Placental pericyte (primary cell): Measurements from ENCODE around the gene PRKCB. TPM values are rescaled to one million over a fixed set of nuclear protein-coding genes. Genes with fewer than 3 reads are reported as not detected.

Experiments used
- small RNA-seq: library from RNA; depleted of rRNA; stranded (forward); fragments of <200 nt; gene quantifications from one replicate; pipeline ENCODE3, GENCODE V24; 2012; ENCODE audit warnings: low replicate concordance
- total RNA-seq: library from RNA; depleted of rRNA; stranded (reverse); fragments of >200 nt; gene quantifications from 2 replicates; pipeline ENCODE4 v1.2.3, GENCODE V29; 2012

PRKCB gene
- total RNA-seq = not detected in 2 replicates

DNA sequence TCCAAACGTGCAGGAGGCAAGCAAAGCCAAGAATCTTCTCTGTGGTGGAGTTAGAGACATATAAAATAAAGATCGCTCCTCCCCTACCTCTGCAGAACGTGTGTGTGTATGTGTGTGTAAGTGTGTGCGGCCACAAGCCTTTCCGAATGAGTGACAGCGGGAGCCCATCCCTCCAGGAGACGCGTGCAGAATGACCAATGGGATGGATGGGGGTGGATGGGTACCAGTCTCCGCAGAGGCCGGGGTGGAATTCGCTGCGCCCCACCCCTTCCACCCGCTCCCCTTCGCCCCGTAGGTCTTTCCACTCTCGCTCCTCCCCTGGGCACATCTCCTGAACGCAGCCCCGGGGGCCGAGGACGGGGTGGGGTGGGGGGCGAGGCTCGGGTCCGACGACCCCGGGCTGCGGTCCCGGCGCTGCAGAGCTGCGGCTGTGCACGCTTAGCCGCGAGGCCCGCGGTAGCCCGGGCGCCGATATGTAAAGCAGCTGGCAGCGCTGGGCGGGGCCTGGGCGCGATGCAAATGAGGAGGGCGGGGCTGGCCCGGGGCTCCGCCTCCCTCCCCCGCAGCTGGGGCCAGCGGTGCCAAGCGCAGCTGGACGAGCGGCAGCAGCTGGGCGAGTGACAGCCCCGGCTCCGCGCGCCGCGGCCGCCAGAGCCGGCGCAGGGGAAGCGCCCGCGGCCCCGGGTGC is at the start of gene PRKCB:
Gene PRKCB, plus strand, starts transcription at position 594 of the 688 bp plus-strand sequence.

DNA sequence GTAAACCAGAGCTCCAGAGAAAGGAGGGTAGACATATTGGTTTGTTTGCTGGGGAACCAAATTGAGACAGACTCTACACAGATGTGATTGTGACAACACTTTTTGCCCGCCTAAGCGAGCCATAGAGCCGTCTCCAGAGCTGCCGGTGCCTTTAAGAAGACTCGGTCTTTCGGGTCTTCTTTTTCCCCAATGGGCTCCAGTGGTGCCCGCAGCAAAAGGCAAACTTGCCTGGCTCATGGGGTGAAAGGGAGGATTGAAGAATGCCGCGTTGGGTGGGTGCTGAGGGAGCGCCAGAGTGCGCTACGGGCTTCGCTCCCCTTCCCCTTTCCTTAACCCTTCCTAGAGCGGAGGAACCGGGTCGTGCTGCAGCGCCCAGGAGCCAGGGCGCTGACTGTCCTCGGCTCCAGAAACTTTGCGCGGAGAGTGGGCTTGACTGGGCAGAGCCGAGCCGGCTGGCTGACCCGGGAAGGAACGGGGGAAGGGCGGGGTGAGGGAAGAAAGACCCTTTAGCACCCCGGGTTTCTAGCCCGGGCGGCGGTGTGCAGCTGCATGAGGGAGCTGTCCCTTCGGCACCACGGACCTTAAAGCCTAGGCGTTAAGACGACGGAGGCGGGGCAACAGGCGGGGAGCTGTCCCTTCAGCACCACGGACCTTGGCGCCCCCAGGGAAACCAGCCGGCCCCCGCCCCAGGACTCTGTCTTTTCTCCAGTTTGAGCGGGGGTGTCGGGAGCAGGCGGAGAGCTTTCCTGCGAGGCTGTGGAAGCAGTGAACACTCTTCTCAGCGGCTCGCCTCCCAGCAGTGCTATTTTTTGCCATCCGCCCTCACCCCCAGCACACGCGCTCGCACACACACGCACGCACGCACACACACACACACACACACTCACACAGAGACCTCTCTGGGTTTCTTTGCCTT is 419.9 kb downstream of the PRKCB start, which contains the start of gene CACNG3:
Gene CACNG3, plus strand, starts transcription at position 880 of the 916 bp plus-strand sequence. CDS start 420 bp downstream, outside the sequence.

Small RNA genes lying within 50 kb of the gene (small RNA-seq; reads per million reads assigned to genes)
- gene MIR1273H = not detected

Other genes with a start within 250 kb of the PRKCB start
- 58.4 and 92.8 TPM in 2 replicates for gene NDUFAB1, start 239.7 kb upstream of the PRKCB start, total RNA-seq
- gene PALB2, start 194.7 kb upstream of the PRKCB start, total RNA-seq = 13.3 and 22.6 TPM in 2 replicates
- 51.4 and 59.7 TPM in 2 replicates for gene DCTN5, start 194.5 kb upstream of the PRKCB start, total RNA-seq
- gene PLK1, start 157.1 kb upstream of the PRKCB start, total RNA-seq = 2.0 and 70.7 TPM in 2 replicates
- gene ERN2, start 122.8 kb upstream of the PRKCB start, total RNA-seq = not detected in 2 replicates
- gene CHP2, start 81.0 kb upstream of the PRKCB start, total RNA-seq = not detected in 2 replicates